ENCODE results near the gene CDC42SE2.
A peak's percentile ranks its signal among the peaks of the same experiment; 100 is the strongest.
"Not testable (repeated sequence)": the region's sequence is repeated elsewhere in the genome, so short reads cannot be mapped to it uniquely, and the experiment has no call there.

CDC42SE2 gene

GRCh38 chr5:131389869-131390265, 126.0 kb downstream of the CDC42SE2 start:
- TF ChIP-seq, protein P1, sequence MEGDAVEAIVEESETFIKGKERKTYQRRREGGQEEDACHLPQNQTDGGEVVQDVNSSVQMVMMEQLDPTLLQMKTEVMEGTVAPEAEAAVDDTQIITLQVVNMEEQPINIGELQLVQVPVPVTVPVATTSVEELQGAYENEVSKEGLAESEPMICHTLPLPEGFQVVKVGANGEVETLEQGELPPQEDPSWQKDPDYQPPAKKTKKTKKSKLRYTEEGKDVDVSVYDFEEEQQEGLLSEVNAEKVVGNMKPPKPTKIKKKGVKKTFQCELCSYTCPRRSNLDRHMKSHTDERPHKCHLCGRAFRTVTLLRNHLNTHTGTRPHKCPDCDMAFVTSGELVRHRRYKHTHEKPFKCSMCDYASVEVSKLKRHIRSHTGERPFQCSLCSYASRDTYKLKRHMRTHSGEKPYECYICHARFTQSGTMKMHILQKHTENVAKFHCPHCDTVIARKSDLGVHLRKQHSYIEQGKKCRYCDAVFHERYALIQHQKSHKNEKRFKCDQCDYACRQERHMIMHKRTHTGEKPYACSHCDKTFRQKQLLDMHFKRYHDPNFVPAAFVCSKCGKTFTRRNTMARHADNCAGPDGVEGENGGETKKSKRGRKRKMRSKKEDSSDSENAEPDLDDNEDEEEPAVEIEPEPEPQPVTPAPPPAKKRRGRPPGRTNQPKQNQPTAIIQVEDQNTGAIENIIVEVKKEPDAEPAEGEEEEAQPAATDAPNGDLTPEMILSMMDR (IDR thresholded peaks at IDR 0.05; ENCODE audit: control extremely low read depth, extremely low read depth, low read depth, missing control alignments): no peak
- CTCF ChIA-PET: interaction anchor here (3.2 kb wide), 1 partner anchor 8 kb away, joined by 16 read pairs; no protein-coding TSS in a partner anchor
- POLR2A ChIA-PET: no interaction called here
- DNase-seq (ENCODE audit: extremely low spot score): no peak

DNA sequence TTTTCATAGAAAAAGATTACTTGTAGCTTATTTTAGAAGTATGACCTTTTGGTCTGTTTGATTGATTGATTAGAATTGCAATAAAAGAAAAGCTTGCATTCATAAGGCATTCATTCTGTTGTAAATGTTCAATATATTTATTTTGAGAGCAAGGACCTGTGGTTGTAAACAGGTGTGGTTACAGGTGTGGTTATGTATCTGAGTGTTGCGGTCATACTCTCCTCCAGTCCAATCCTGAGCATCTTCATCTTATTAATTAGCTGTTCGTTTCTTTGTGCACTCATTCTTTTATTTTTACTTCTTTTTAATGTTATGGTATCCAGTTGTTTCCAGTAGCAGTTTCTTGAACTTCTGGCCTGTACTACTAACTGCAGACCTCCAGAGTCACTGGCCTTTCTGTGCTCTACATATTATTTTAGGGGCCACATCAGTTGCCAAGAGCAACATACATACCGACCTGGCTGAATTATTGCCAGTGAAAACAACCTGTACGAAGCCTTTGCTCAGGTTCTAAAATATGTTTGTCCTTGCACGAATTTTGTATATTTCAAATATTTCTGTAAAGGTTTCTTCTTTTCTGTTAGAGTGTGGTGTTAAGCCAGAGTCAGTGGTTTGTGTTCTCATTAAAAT, 128.7 kb downstream of the CDC42SE2 start:
- CTCF ChIA-PET: interaction anchor here (3.2 kb wide), 1 partner anchor 10 kb away, joined by 16 read pairs; no protein-coding TSS in a partner anchor
- POLR2A ChIA-PET: interaction anchor here (0.6 kb wide), 1 partner anchor 405 kb away, joined by 3 read pairs; the partner anchor contains the start of gene FNIP1
- TF ChIP-seq, protein P1 (IDR thresholded peaks at IDR 0.05; ENCODE audit: control extremely low read depth, extremely low read depth, low read depth, missing control alignments): no peak

DNA sequence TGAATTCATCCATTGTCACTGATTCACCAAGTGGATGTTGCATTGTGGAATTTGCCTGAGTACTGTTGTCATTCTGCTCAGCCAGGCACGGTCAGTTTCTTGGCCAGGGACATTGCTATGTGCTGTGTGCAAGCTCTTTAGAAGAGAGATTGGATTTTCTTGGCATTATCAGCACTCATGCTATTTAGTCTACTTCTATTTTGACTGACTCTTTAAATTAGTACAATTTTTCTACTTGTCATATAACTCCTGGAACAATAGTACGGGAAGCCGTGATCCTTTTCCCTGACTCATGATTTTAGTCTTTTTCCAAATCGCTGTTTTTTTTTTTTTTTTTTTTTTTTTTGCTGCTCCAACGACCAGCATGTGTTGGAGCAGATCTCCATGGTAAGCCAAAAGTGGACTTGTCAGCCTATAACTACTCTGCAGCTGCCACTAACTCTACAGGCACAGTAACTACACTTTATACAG, 129.7 kb downstream of the CDC42SE2 start:
- ChIA-PET CTCF (interaction anchor here (1.0 to 3.8 kb wide), 3 partner anchors 9 to 522 kb away, joined by 3 to 24 read pairs (median 3); no protein-coding TSS in a partner anchor), POLR2A (no interaction called here)
- TF ChIP-seq, protein P1 (IDR thresholded peaks at IDR 0.05; ENCODE audit: control extremely low read depth, extremely low read depth, low read depth, missing control alignments): no peak
- DNase-seq (ENCODE audit: extremely low spot score): no peak

More for the DNA sequence above, 128.7 kb downstream of the CDC42SE2 start:
- no peak for DNase-seq (ENCODE audit: extremely low spot score)

GRCh38 chr5:131394128-131394527, 130.3 kb downstream of the CDC42SE2 start:
- CTCF ChIA-PET: interaction anchor here (1.0 to 3.8 kb wide), 3 partner anchors 9 to 523 kb away, joined by 3 to 24 read pairs (median 3); no protein-coding TSS in a partner anchor
- TF ChIP-seq, protein P1 (IDR thresholded peaks at IDR 0.05; ENCODE audit: control extremely low read depth, extremely low read depth, low read depth, missing control alignments): no peak
- POLR2A ChIA-PET: no interaction called here
- DNase-seq (ENCODE audit: extremely low spot score): peak; percentile 55

DNA sequence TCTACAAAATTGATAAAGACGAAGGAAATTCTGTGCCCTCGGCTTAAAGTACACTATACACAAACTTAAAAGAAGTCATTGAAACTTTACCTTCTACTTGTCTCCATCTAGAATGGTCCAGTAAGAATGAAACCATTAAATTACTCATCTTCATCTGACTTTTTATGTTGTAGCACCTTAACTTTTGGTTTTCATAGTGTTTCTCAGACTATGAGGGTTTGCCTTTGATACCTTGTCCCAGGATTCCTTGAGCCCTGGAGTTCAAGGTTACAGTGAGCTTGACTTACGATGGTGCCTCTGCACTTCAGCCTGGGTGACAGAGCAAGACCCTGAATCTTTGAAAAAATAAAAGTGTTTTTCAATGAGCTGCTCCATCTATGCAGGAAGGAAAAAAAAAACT, 132.2 kb downstream of the CDC42SE2 start:
- TF ChIP-seq, protein P1 (IDR thresholded peaks at IDR 0.05; ENCODE audit: control extremely low read depth, extremely low read depth, low read depth, missing control alignments): no peak
- peak; percentile 59 for DNase-seq (ENCODE audit: extremely low spot score)
- POLR2A ChIA-PET: no interaction called here
- CTCF ChIA-PET: interaction anchor here (0.9 to 3.8 kb wide), 5 partner anchors 9 to 22 kb away, joined by 3 to 24 read pairs (median 4); no protein-coding TSS in a partner anchor

DNA sequence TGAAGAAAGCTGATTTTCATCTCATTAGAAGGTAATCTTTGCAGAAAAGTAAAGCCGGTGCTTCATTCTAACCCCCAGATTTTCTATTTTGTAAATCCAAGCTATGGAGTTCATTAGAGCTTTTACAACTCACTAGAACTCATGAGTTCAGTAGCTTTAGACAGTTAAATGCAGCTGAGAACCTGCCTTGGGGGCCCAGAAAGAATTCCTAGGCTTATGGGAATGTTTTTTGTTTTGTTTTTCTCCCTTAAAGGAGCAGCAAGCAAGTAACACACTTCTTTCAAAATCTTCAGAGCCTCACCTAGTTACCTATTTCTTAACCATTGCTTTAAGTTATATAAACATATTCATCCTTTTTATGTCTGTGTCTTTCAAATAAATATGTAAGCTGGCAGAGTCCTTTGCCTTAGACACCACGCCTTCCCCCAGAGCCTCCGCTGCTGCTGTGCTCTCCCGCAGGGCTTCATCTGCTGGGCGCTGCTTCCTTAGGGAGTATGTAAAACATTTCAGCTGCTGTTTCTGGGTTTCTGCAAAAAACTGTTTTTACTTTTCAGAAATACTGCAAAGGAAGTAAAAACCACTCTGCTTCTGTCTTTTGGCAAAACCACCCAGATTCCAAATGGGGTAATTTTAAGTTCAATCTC, 132.9 kb downstream of the CDC42SE2 start:
- CTCF ChIA-PET: interaction anchor here (0.9 to 3.8 kb wide), 4 partner anchors 8 to 18 kb away, joined by 3 to 24 read pairs (median 6); no protein-coding TSS in a partner anchor
- DNase-seq (ENCODE audit: extremely low spot score): no peak
- TF ChIP-seq, protein P1 (IDR thresholded peaks at IDR 0.05; ENCODE audit: control extremely low read depth, extremely low read depth, low read depth, missing control alignments): no peak
- POLR2A ChIA-PET: no interaction called here

- CTCF ChIA-PET; DNase-seq (ENCODE audit: extremely low spot score); POLR2A ChIA-PET: not testable (repeated sequence)
These were observed 135.2 kb downstream of the CDC42SE2 start for GRCh38 chr5:131399007-131399406.
